A549 (cell line): ENCODE results near the gene SYTL3. TPM values are rescaled to one million over a fixed set of nuclear protein-coding genes. Genes with fewer than 3 reads are reported as not detected.

ENCODE experiments used
- ATAC-seq, 2 experiments: fragments of 200-7000 bp in 1 of 2; fragments of >200 bp in 1 of 2; cut with Nextera tagmentation in 1 of 2; cut with Tn5 transposase in 1 of 2; 3 replicates each; pipeline versions ENCODE4 v1.8.0 to v1.9.1; 2018 to 2020; ENCODE audit warnings: mild to moderate bottlenecking in 1 of 2, moderate library complexity in 1 of 2
- CTCF ChIA-PET: fragments of 300-600 bp; sonication (Branson Sonifier 250); formaldehyde crosslinking; extraction: SDS; loops from one replicate; lab custom pipeline; 2021; ENCODE audit warnings: antibody characterized with exemption, inconsistent platforms; lab: Yijun Ruan, JAX
- POLR2A ChIA-PET: fragments of 350-600 bp; formaldehyde crosslinking; extraction: SDS; loops from one replicate; lab custom pipeline; 2021; ENCODE audit warnings: antibody characterized with exemption, inconsistent platforms; lab: Yijun Ruan, JAX
- DNase-seq, 2 experiments: peaks; one replicate each; pipeline versions ENCODE4 v3.0.0 to v3.0.0-alpha.2; 2011 to 2016; ENCODE audit warnings: low read depth in 1 of 2, low spot score in 1 of 2
- FAIRE-seq: peaks from 2 replicates; lab custom pipeline; 2011; peaks lifted over from hg19 to GRCh38; lab: Jason Lieb, UNC
- H3K27ac ChIP-seq, 2 experiments: fragments of >200 bp; sonication (Bioruptor Twin); formaldehyde crosslinking; 3 replicates each; pipeline ENCODE4 v1.5.1; 2016 to 2017
- H3K4me1 ChIP-seq: fragments of >200 bp; sonication (Bioruptor Twin); formaldehyde crosslinking; 3 replicates; pipeline ENCODE4 v1.6.1; 2016
- H3K4me2 ChIP-seq: fragments of >200 bp; sonication (Bioruptor Twin); formaldehyde crosslinking; 3 replicates; pipeline ENCODE4 v1.6.1; 2016
- H3K4me3 ChIP-seq: fragments of >200 bp; sonication (Bioruptor Twin); formaldehyde crosslinking; 3 replicates; pipeline ENCODE4 v1.5.1; 2016
- H3K9me3 ChIP-seq: fragments of >200 bp; sonication (Bioruptor Twin); formaldehyde crosslinking; 3 replicates; pipeline ENCODE4 v1.6.1; 2016
- ELK1 ChIP-seq: fragments of 150-350 bp; IDR thresholded peaks from 2 replicates; pipeline ENCODE4 v1.6.1; 2014; ENCODE audit warnings: low read depth, mild to moderate bottlenecking, low read length
- GATA3 ChIP-seq: IDR thresholded peaks from 2 replicates; pipeline ENCODE4 v1.6.1; 2012; ENCODE audit warnings: borderline replicate concordance
- HOXB5 ChIP-seq: fragments of 250-450 bp; sonication (Bioruptor Pico); IDR thresholded peaks from 2 replicates; pipeline ENCODE4 v1.5.0; 2020; ENCODE audit warnings: mild to moderate bottlenecking, moderate library complexity
- JUNB ChIP-seq: fragments of >200 bp; sonication (Bioruptor Twin); formaldehyde crosslinking; IDR thresholded peaks from 2 replicates; pipeline ENCODE4 v1.6.1; 2016
- MAZ ChIP-seq: fragments of 150-350 bp; IDR thresholded peaks from 2 replicates; pipeline ENCODE4 v1.6.1; 2014; ENCODE audit warnings: antibody characterized with exemption, low read depth, low read length, borderline replicate concordance
- POLR2AphosphoS2 ChIP-seq: conservative IDR thresholded peaks from 2 replicates; pipeline ENCODE4 v1.6.1; 2012; ENCODE audit warnings: low read length, improper control_type of control experiment, inconsistent platforms
- SREBF2 ChIP-seq: fragments of 450-650 bp; IDR thresholded peaks from 2 replicates; pipeline ENCODE4 v1.6.1; 2014; ENCODE audit warnings: mild to moderate bottlenecking, moderate library complexity
- WGBS: methylation state at CpG from one replicate; pipeline ENCODE4 v1.1.6; 2017; ENCODE audit errors: missing lambda C conversion rate; 5-methylcytosine and 5-hydroxymethylcytosine counted together
- polyA plus RNA-seq, 4 experiments: library from polyadenylated mRNA; depleted of rRNA in 3 of 4; stranded (reverse); fragments of >200 nt; fragmentation: RNase III in 1 of 4; extraction: RNeasy Plus Mini Kit Qiagen cat#74134 plus additional on column Dnase treatment in 1 of 4; gene quantifications; 2 replicates in 3 of 4; 3 replicates in 1 of 4; pipeline ENCODE4 v1.2.3, GENCODE V29; 2011 to 2017
- TF ChIP-seq, protein P1 (sequence below): fragments of >200 bp; sonication (Bioruptor Twin); formaldehyde crosslinking; IDR thresholded peaks from 3 replicates; pipeline ENCODE4 v1.5.1; 2016
- TF ChIP-seq, protein P2 (sequence below): IDR thresholded peaks from 2 replicates; pipeline ENCODE4 v1.6.1; 2012
- TF ChIP-seq, protein P3 (sequence below): fragments of 450-650 bp; IDR thresholded peaks from 2 replicates; pipeline ENCODE4 v1.6.1; 2014; ENCODE audit warnings: antibody characterized with exemption
- TF ChIP-seq, protein P4 (sequence below): IDR thresholded peaks from 2 replicates; pipeline ENCODE4 v1.6.1; 2012; ENCODE audit warnings: low read depth, borderline replicate concordance

The SYTL3 gene
- polyA plus RNA-seq, 2 of the 4 experiments (the other 2 are of a cell fraction): 0.63 to 0.89 TPM

DNA sequence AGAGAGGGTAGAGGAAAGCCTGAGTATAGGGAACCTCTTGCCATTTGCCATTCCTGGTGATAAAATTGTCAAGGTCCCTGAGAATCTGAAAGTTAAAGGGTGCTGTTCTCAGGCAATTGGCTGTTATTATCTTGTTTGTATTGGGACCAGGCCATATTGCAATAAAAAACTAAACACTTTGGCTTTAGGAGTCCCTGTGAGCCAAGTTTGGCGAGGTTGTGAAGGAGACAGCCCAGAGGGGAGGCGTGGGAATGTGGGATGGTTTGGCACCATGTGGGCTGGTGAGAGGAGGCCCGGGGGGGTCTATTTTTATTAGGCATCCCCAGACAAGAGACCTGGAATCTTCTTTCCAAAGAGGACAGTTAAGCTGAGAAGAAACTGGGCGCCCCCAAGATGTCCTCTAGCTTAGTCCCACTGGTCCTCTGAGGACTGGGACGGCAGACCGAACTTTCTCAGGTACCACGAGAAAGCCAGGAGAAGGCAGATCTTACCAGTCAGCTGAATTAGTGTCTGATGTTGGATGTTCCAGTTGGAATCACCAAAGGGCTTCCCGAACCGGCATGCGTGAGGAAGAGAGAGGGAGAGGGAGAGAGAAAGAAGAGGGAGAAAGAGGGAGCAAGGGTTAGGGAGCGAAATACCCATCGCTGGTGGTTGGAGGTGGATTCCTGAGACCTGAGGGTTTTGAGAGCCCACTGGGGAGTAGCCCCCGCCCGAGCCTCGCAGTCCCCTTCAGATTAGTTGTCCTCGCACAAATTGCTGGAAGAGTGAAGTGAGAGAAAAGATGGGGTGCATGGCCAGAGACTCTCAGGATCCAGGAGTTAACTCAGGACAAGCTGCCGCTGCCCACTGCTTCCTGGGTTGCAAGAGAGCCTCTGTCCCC lies 29.7 kb upstream of the SYTL3 start:
- no peak for DNase-seq
- no peak overlapping the region for H3K4me3 ChIP-seq
- FAIRE-seq: no peak
- no peak for ATAC-seq
- TF ChIP-seq GATA3: no peak
- TF ChIP-seq, protein P1, sequence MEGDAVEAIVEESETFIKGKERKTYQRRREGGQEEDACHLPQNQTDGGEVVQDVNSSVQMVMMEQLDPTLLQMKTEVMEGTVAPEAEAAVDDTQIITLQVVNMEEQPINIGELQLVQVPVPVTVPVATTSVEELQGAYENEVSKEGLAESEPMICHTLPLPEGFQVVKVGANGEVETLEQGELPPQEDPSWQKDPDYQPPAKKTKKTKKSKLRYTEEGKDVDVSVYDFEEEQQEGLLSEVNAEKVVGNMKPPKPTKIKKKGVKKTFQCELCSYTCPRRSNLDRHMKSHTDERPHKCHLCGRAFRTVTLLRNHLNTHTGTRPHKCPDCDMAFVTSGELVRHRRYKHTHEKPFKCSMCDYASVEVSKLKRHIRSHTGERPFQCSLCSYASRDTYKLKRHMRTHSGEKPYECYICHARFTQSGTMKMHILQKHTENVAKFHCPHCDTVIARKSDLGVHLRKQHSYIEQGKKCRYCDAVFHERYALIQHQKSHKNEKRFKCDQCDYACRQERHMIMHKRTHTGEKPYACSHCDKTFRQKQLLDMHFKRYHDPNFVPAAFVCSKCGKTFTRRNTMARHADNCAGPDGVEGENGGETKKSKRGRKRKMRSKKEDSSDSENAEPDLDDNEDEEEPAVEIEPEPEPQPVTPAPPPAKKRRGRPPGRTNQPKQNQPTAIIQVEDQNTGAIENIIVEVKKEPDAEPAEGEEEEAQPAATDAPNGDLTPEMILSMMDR: no peak
- TF ChIP-seq HOXB5 (CRISPR knock-in tag): no peak
- TF ChIP-seq, protein P2, sequence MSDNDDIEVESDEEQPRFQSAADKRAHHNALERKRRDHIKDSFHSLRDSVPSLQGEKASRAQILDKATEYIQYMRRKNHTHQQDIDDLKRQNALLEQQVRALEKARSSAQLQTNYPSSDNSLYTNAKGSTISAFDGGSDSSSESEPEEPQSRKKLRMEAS: no peak
- TF ChIP-seq MAZ: no peak
- no peak overlapping the region for H3K4me2 ChIP-seq
- H3K9me3 ChIP-seq: no peaks in the 10 kb centered on the region
- H3K4me1 ChIP-seq: no peaks in the 10 kb centered on the region
- 95% methylated on average over 17 of the region's 17 CpGs for WGBS
- ChIA-PET POLR2A (no interaction called here), CTCF (interaction anchor here (0.7 to 2.3 kb wide), 2 partner anchors 10 to 15 kb away, joined by 3 to 9 read pairs; no protein-coding TSS in a partner anchor)
- H3K27ac ChIP-seq: no peak overlapping the region

GRCh38 chr6:158620963-158621693 lies 28.7 kb upstream of the SYTL3 start:
- no peak for TF ChIP-seq POLR2AphosphoS2
- TF ChIP-seq JUNB: no peak
- TF ChIP-seq SREBF2: no peak
- TF ChIP-seq, protein P3, sequence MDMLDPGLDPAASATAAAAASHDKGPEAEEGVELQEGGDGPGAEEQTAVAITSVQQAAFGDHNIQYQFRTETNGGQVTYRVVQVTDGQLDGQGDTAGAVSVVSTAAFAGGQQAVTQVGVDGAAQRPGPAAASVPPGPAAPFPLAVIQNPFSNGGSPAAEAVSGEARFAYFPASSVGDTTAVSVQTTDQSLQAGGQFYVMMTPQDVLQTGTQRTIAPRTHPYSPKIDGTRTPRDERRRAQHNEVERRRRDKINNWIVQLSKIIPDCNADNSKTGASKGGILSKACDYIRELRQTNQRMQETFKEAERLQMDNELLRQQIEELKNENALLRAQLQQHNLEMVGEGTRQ: no peak
- no peak for TF ChIP-seq HOXB5 (CRISPR knock-in tag)
- TF ChIP-seq, protein P4, sequence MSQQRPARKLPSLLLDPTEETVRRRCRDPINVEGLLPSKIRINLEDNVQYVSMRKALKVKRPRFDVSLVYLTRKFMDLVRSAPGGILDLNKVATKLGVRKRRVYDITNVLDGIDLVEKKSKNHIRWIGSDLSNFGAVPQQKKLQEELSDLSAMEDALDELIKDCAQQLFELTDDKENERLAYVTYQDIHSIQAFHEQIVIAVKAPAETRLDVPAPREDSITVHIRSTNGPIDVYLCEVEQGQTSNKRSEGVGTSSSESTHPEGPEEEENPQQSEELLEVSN: no peak
- Histone ChIP-seq H3K27ac (no peak overlapping the region), H3K4me2 (no peak overlapping the region), H3K9me3 (no peaks in the 10 kb centered on the region), H3K4me3 (no peak overlapping the region), H3K4me1 (no peaks in the 10 kb centered on the region)
- no peak for DNase-seq
- POLR2A ChIA-PET: no interaction called here
- CTCF ChIA-PET: interaction anchor here (2.3 kb wide), 1 partner anchor 16 kb away, joined by 9 read pairs; no protein-coding TSS in a partner anchor
- 90% methylated on average over 12 of the region's 13 CpGs for WGBS
- no peak for ATAC-seq
- FAIRE-seq: no peak

DNA sequence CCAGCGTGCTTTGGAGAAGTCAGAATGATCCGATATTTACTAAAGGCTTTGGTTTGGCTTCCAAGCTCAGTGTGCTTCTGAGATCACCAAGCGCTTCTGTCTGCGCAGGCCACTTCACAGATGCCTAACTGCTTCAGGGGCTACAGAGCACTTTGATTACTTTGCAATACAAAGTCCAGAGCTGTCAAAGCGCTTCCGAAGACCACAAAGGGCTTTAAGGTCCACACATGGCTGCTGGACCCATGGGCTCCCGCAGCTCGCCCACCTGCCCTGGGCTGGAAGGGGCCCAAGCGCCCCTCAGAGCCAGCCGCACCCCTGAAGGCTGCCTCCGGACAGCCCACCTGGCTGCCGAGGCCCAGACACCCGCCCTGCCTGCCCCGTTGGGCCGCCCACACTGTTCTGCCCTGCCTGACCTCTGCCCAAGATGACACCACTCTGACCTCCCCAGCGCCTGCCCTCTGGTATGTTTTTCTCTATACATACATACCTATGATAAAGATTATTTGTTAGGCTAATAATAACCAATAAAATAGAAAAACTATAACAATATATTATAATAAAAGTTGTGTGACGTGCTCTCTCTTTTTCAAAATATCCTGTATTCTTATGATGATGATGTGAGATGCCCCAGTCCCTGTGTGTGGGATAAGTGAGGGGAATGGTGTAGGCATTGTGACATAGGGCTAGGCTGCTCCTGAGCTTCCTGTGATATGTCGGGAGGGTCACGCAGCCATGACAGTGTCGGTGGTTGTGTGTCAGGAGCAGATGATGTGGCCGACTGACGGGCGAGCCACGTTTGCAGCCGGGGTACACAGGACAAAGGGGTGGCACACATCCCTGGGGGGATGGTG lies 27.9 kb upstream of the SYTL3 start:
- Histone ChIP-seq H3K4me2 (no peak overlapping the region), H3K9me3 (no peaks in the 10 kb centered on the region)
- 90% methylated on average over 21 of the region's 25 CpGs for WGBS
- DNase-seq: no peak
- no peak for TF ChIP-seq ELK1
- TF ChIP-seq, all 56 proteins: peak for 0
- Histone ChIP-seq H3K27ac (no peak overlapping the region), H3K4me1 (no peaks in the 10 kb centered on the region), H3K4me3 (no peak overlapping the region)
- no peak for ATAC-seq
- ChIA-PET CTCF (interaction anchor here (2.3 kb wide), 1 partner anchor 16 kb away, joined by 9 read pairs; no protein-coding TSS in a partner anchor), POLR2A (no interaction called here)
- no peak for FAIRE-seq
